ENCODE results near the gene SRPK1. TPM values are rescaled to one million over a fixed set of nuclear protein-coding genes. Genes with fewer than 3 reads are reported as not detected.

SRPK1 gene
- total and polyA plus RNA-seq, 8 donors: 10.7 to 204 (median 30.4) TPM

DNA sequence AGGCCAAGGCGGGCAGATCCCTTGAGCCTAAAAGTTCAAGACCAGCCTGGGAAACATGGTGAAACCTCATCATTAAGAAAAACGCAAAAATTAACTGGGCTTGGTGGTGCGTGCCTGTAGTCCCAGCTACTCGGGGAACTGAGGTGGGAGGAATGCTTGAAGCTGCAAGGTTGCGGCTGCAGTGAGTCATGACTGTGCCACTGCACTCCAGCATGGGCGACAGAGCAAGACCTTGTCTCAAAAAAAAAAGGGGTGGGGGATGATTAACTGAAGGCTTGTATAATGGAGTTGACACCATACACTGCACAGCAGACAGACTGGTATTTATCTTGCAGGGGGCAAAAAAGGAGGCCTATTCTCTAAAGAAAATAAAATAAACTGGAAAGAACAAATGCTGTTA lies 27.7 kb downstream of the SRPK1 start:
- no peak for DNase-seq
- no peak for TF ChIP-seq EP300 (IDR thresholded peaks at IDR 0.05)
- TF ChIP-seq, protein P1, sequence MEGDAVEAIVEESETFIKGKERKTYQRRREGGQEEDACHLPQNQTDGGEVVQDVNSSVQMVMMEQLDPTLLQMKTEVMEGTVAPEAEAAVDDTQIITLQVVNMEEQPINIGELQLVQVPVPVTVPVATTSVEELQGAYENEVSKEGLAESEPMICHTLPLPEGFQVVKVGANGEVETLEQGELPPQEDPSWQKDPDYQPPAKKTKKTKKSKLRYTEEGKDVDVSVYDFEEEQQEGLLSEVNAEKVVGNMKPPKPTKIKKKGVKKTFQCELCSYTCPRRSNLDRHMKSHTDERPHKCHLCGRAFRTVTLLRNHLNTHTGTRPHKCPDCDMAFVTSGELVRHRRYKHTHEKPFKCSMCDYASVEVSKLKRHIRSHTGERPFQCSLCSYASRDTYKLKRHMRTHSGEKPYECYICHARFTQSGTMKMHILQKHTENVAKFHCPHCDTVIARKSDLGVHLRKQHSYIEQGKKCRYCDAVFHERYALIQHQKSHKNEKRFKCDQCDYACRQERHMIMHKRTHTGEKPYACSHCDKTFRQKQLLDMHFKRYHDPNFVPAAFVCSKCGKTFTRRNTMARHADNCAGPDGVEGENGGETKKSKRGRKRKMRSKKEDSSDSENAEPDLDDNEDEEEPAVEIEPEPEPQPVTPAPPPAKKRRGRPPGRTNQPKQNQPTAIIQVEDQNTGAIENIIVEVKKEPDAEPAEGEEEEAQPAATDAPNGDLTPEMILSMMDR (IDR thresholded peaks at IDR 0.05): no peak
- TF ChIP-seq POLR2A (IDR thresholded peaks at IDR 0.05): no peak
- TF ChIP-seq POLR2AphosphoS5 (IDR thresholded peaks at IDR 0.05): no peak
- Histone ChIP-seq H3K9me3 (no peaks in the 10 kb centered on the region), H3K36me3 (peaks cover 0 to 28% (median 12%) of the 10 kb centered on the region in 4 donors), H3K27ac (no peak overlapping the region), H3K4me1 (no peaks in the 10 kb centered on the region), H3K27me3 (no peaks in the 10 kb centered on the region), H3K4me3 (no peak overlapping the region)
- 90 to 99% (median 95%) methylated on average over 6 of the region's 6 CpGs for WGBS, 5 donors
- intact Hi-C loops (cut with DNase I; ENCODE audit: low total_unique reads): no loop called here

GRCh38 chr6:35892482-35892881 lies 28.4 kb downstream of the SRPK1 start:
- Histone ChIP-seq H3K4me3 (no peak overlapping the region), H3K27me3 (no peaks in the 10 kb centered on the region), H3K9me3 (no peaks in the 10 kb centered on the region), H3K27ac (no peak overlapping the region), H3K36me3 (peaks cover 0 to 36% (median 19%) of the 10 kb centered on the region in 4 donors), H3K4me1 (no peaks in the 10 kb centered on the region)
- TF ChIP-seq, protein P1 (IDR thresholded peaks at IDR 0.05): no peak
- TF ChIP-seq EP300 (IDR thresholded peaks at IDR 0.05) (no peak), POLR2A (IDR thresholded peaks at IDR 0.05) (no peak), POLR2AphosphoS5 (IDR thresholded peaks at IDR 0.05) (no peak)
- WGBS, 5 donors: 87 to 93% (median 90%) methylated on average over 5 of the region's 5 CpGs
- DNase-seq: no peak
- intact Hi-C loops (cut with DNase I; ENCODE audit: low total_unique reads): no loop called here

GRCh38 chr6:35879151-35879550 lies 41.7 kb downstream of the SRPK1 start:
- Histone ChIP-seq H3K4me1 (no peaks in the 10 kb centered on the region), H3K36me3 (peaks cover 9 to 78% (median 68%) of the 10 kb centered on the region in 4 donors), H3K9me3 (peaks cover 0 to 20% (median 9%) of the 10 kb centered on the region in 4 donors), H3K4me3 (no peak overlapping the region), H3K27me3 (no peaks in the 10 kb centered on the region), H3K27ac (no peak overlapping the region)
- intact Hi-C loops (cut with DNase I; ENCODE audit: low total_unique reads): no loop called here
- WGBS, 5 donors: 89 to 98% (median 97%) methylated on average over 5 of the region's 5 CpGs
- TF ChIP-seq POLR2AphosphoS5 (IDR thresholded peaks at IDR 0.05) (no peak), POLR2A (IDR thresholded peaks at IDR 0.05) (no peak), EP300 (IDR thresholded peaks at IDR 0.05) (no peak)
- TF ChIP-seq, protein P1 (IDR thresholded peaks at IDR 0.05): no peak
- DNase-seq: no peak

GRCh38 chr6:35876902-35877301 lies 44.0 kb downstream of the SRPK1 start:
- H3K27me3 ChIP-seq: no peaks in the 10 kb centered on the region
- TF ChIP-seq, protein P1 (IDR thresholded peaks at IDR 0.05): no peak
- no peak for TF ChIP-seq EP300 (IDR thresholded peaks at IDR 0.05)
- no peak for TF ChIP-seq POLR2AphosphoS5 (IDR thresholded peaks at IDR 0.05)
- no peak for TF ChIP-seq POLR2A (IDR thresholded peaks at IDR 0.05)
- WGBS, 5 donors: 69 to 99% (median 89%) methylated on average over 2 of the region's 2 CpGs
- H3K27ac ChIP-seq: no peak overlapping the region
- DNase-seq: no peak
- no peak overlapping the region for H3K4me3 ChIP-seq
- H3K4me1 ChIP-seq: no peaks in the 10 kb centered on the region
- H3K36me3 ChIP-seq: peaks cover 2 to 72% (median 66%) of the 10 kb centered on the region in 4 donors
- H3K9me3 ChIP-seq: peaks cover 0 to 13% (median 6%) of the 10 kb centered on the region in 4 donors
- intact Hi-C loops (cut with DNase I; ENCODE audit: low total_unique reads): no loop called here

Data from stomach (tissue), 9 donors.